HepG2 (cell line): ENCODE results near the gene ESYT3. TPM values are rescaled to one million over a fixed set of nuclear protein-coding genes. Genes with fewer than 3 reads are reported as not detected.

Source experiments
- ASH2L ChIP-seq: fragments of 300-600, 200-600 bp; sonication (generic); IDR thresholded peaks from 2 replicates; pipeline ENCODE4 v1.7.0; 2017; ENCODE audit warnings: low read depth, mild to moderate bottlenecking, moderate library complexity, mixed read lengths, low read length; ENCODE audit not compliant: insufficient read length
- FOSL2 ChIP-seq: sonication (generic); formaldehyde crosslinking; IDR thresholded peaks from 2 replicates; pipeline ENCODE4 v1.4.0; 2020; ENCODE audit warnings: missing genetic modification reagents
- FOXA3 ChIP-seq: IDR thresholded peaks from 2 replicates; pipeline ENCODE4 v1.6.1; 2016; ENCODE audit warnings: missing genetic modification reagents, missing compliant biosample characterization
- JARID2 ChIP-seq: sonication (generic); formaldehyde crosslinking; IDR thresholded peaks from 2 replicates; pipeline ENCODE4 v1.8.1; 2023; ENCODE audit warnings: missing genetic modification reagents, inconsistent platforms; ENCODE audit not compliant: insufficient replicate concordance
- KMT2B ChIP-seq: IDR thresholded peaks from 2 replicates; pipeline ENCODE4 v1.6.1; 2016; ENCODE audit warnings: missing genetic modification reagents, missing compliant biosample characterization
- MLLT10 ChIP-seq: sonication (generic); formaldehyde crosslinking; IDR thresholded peaks from 2 replicates; pipeline ENCODE4 v1.4.0; 2020; ENCODE audit warnings: missing genetic modification reagents
- NCOA5 ChIP-seq: sonication (generic); formaldehyde crosslinking; IDR thresholded peaks from 2 replicates; pipeline ENCODE4 v1.4.0; 2020; ENCODE audit warnings: missing genetic modification reagents
- SAFB2 ChIP-seq: sonication (generic); formaldehyde crosslinking; IDR thresholded peaks from 2 replicates; pipeline ENCODE4 v1.5.1; 2020; ENCODE audit warnings: missing genetic modification reagents, low read depth, mild to moderate bottlenecking, borderline replicate concordance
- U2AF2 ChIP-seq: fragments of 200-400 bp; formaldehyde crosslinking; IDR thresholded peaks from 2 replicates; pipeline ENCODE4 v1.6.1; 2017; ENCODE audit warnings: low read depth, mild to moderate bottlenecking, low read length
- ZNF124 ChIP-seq: sonication (generic); formaldehyde crosslinking; IDR thresholded peaks from 2 replicates; pipeline ENCODE4 v1.4.0; 2020; ENCODE audit warnings: missing genetic modification reagents
- ZNF326 ChIP-seq: sonication (generic); formaldehyde crosslinking; IDR thresholded peaks from 2 replicates; pipeline ENCODE4 v1.4.0; 2020; ENCODE audit warnings: missing genetic modification reagents, borderline replicate concordance
- ZNF512 ChIP-seq: sonication (generic); formaldehyde crosslinking; IDR thresholded peaks from 2 replicates; pipeline ENCODE4 v1.4.0; 2020; ENCODE audit warnings: mild to moderate bottlenecking, missing genetic modification reagents
- ZNF576 ChIP-seq: sonication (generic); formaldehyde crosslinking; IDR thresholded peaks from 2 replicates; pipeline ENCODE4 v1.4.0; 2020; ENCODE audit warnings: mild to moderate bottlenecking, missing genetic modification reagents
- ZNF644 ChIP-seq: IDR thresholded peaks from 2 replicates; pipeline ENCODE4 v1.6.1; 2016; ENCODE audit warnings: low read depth
- ZNF850 ChIP-seq: sonication (generic); formaldehyde crosslinking; conservative IDR thresholded peaks from 2 replicates; pipeline ENCODE4 v1.9.0; 2021; ENCODE audit warnings: mild to moderate bottlenecking, missing genetic modification reagents
- polyA plus RNA-seq, 8 experiments: library from polyadenylated mRNA; depleted of rRNA in 3 of 8; stranded (reverse) in 7 of 8; unstranded in 1 of 8; fragments of >200 nt; fragmentation: Illumina TruSeq in 4 of 8; extraction: Trizol in 4 of 8; gene quantifications; 2 replicates each; pipeline versions ENCODE4 v1.2.1 to v1.2.3, GENCODE V29; 2011 to 2016; ENCODE audit warnings: low read depth in 4 of 8, missing spikeins in 1 of 8, mixed read lengths in 1 of 8; ENCODE audit not compliant: insufficient read depth in 1 of 8
- total RNA-seq, 5 experiments: library from RNA; depleted of rRNA; stranded (reverse); fragments of >200 nt; fragmentation: Illumina TruSeq; extraction: Trizol; gene quantifications; 2 replicates each; pipeline ENCODE4 v1.2.3, GENCODE V29; 2016; ENCODE audit warnings: low read depth in 1 of 5
- TF ChIP-seq, protein P1 (sequence below): sonication (generic); formaldehyde crosslinking; IDR thresholded peaks from 2 replicates; pipeline ENCODE4 v1.4.0; 2020; ENCODE audit warnings: mild to moderate bottlenecking, missing genetic modification reagents, borderline replicate concordance
- TF ChIP-seq, protein P2 (sequence below): sonication (generic); formaldehyde crosslinking; IDR thresholded peaks from 2 replicates; pipeline ENCODE4 v1.5.0; 2020; ENCODE audit warnings: missing genetic modification reagents
- TF ChIP-seq, protein P3 (sequence below): IDR thresholded peaks from 2 replicates; pipeline ENCODE4 v1.6.1; 2016; ENCODE audit warnings: mild to moderate bottlenecking
- TF ChIP-seq, protein P4 (sequence below): sonication (generic); formaldehyde crosslinking; IDR thresholded peaks from 2 replicates; pipeline ENCODE4 v1.8.0; 2023; ENCODE audit warnings: mild to moderate bottlenecking, missing genetic modification reagents
- TF ChIP-seq, protein P5 (sequence below): sonication (generic); formaldehyde crosslinking; IDR thresholded peaks from 2 replicates; pipeline ENCODE4 v1.5.0; 2020; ENCODE audit warnings: missing genetic modification reagents

ESYT3 gene
- total and polyA plus RNA-seq, 2 of the 13 experiments (the other 11 are each of a cell fraction or from before 2014, with no cell fraction given): 1.5 to 4.1 TPM

- no peak for TF ChIP-seq ZNF512 (CRISPR knock-in tag)
- no peak for TF ChIP-seq JARID2 (CRISPR knock-in tag)
- TF ChIP-seq KMT2B (CRISPR knock-in tag): no peak
- TF ChIP-seq, protein P1, sequence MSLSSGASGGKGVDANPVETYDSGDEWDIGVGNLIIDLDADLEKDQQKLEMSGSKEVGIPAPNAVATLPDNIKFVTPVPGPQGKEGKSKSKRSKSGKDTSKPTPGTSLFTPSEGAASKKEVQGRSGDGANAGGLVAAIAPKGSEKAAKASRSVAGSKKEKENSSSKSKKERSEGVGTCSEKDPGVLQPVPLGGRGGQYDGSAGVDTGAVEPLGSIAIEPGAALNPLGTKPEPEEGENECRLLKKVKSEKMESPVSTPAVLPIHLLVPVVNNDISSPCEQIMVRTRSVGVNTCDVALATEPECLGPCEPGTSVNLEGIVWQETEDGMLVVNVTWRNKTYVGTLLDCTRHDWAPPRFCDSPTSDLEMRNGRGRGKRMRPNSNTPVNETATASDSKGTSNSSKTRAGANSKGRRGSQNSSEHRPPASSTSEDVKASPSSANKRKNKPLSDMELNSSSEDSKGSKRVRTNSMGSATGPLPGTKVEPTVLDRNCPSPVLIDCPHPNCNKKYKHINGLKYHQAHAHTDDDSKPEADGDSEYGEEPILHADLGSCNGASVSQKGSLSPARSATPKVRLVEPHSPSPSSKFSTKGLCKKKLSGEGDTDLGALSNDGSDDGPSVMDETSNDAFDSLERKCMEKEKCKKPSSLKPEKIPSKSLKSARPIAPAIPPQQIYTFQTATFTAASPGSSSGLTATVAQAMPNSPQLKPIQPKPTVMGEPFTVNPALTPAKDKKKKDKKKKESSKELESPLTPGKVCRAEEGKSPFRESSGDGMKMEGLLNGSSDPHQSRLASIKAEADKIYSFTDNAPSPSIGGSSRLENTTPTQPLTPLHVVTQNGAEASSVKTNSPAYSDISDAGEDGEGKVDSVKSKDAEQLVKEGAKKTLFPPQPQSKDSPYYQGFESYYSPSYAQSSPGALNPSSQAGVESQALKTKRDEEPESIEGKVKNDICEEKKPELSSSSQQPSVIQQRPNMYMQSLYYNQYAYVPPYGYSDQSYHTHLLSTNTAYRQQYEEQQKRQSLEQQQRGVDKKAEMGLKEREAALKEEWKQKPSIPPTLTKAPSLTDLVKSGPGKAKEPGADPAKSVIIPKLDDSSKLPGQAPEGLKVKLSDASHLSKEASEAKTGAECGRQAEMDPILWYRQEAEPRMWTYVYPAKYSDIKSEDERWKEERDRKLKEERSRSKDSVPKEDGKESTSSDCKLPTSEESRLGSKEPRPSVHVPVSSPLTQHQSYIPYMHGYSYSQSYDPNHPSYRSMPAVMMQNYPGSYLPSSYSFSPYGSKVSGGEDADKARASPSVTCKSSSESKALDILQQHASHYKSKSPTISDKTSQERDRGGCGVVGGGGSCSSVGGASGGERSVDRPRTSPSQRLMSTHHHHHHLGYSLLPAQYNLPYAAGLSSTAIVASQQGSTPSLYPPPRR (CRISPR knock-in tag): peak; percentile 88
- TF ChIP-seq, protein P2, sequence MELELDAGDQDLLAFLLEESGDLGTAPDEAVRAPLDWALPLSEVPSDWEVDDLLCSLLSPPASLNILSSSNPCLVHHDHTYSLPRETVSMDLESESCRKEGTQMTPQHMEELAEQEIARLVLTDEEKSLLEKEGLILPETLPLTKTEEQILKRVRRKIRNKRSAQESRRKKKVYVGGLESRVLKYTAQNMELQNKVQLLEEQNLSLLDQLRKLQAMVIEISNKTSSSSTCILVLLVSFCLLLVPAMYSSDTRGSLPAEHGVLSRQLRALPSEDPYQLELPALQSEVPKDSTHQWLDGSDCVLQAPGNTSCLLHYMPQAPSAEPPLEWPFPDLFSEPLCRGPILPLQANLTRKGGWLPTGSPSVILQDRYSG (CRISPR knock-in tag): no peak
- peak; percentile 50 for TF ChIP-seq FOSL2 (CRISPR knock-in tag)
- no peak for TF ChIP-seq SAFB2 (CRISPR knock-in tag)
- TF ChIP-seq NCOA5 (CRISPR knock-in tag): no peak
- TF ChIP-seq ZNF576: no peak
- TF ChIP-seq U2AF2: no peak
- TF ChIP-seq, protein P3, sequence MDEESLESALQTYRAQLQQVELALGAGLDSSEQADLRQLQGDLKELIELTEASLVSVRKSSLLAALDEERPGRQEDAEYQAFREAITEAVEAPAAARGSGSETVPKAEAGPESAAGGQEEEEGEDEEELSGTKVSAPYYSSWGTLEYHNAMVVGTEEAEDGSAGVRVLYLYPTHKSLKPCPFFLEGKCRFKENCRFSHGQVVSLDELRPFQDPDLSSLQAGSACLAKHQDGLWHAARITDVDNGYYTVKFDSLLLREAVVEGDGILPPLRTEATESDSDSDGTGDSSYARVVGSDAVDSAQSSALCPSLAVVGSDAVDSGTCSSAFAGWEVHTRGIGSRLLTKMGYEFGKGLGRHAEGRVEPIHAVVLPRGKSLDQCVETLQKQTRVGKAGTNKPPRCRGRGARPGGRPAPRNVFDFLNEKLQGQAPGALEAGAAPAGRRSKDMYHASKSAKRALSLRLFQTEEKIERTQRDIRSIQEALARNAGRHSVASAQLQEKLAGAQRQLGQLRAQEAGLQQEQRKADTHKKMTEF (CRISPR knock-in tag): no peak
- no peak for TF ChIP-seq MLLT10 (CRISPR knock-in tag)
- peak; percentile 94 for TF ChIP-seq FOXA3 (CRISPR knock-in tag)
- TF ChIP-seq ASH2L: no peak
- no peak for TF ChIP-seq ZNF326 (CRISPR knock-in tag)
- TF ChIP-seq ZNF124 (CRISPR knock-in tag): no peak
- TF ChIP-seq, protein P4, sequence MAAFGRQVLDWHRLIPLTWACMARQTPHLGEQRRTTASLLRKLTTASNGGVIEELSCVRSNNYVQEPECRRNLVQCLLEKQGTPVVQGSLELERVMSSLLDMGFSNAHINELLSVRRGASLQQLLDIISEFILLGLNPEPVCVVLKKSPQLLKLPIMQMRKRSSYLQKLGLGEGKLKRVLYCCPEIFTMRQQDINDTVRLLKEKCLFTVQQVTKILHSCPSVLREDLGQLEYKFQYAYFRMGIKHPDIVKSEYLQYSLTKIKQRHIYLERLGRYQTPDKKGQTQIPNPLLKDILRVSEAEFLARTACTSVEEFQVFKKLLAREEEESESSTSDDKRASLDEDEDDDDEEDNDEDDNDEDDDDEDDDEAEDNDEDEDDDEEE: no peak
- TF ChIP-seq ZNF850 (CRISPR knock-in tag): no peak
- 0 out of 2 replicates have a peak, but pooled peaks have one; percentile 12 for TF ChIP-seq ZNF644
- TF ChIP-seq, protein P5, sequence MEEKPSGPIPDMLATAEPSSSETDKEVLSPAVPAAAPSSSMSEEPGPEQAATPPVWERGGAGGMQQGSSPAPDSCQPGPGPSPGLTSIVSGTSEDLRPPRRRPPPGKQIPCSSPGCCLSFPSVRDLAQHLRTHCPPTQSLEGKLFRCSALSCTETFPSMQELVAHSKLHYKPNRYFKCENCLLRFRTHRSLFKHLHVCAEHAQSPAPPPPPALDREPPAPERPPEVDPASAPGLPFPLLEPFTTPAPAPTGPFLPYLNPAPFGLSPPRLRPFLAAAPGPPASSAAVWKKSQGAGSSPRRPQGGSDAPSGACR (CRISPR knock-in tag): peak; percentile 26; the same call in 1 of the 2 replicates
Measured at GRCh38 chr3:138399766-138400165, 34.6 kb upstream of the ESYT3 start (continued).
